NCI-H524 (cell line): ENCODE results near the gene ASTN2.

Source experiments
- DNase-seq, 2 experiments: peaks; one replicate each; lab custom pipeline; 2025; lab: John Stamatoyannopoulos, UW

Gene ASTN2

GRCh38 chr9:116389541-116390302, 1025.1 kb downstream of the ASTN2 start:
- no peak for DNase-seq

GRCh38 chr9:116387934-116388698, 1026.7 kb downstream of the ASTN2 start:
- DNase-seq = peak in 1 of 2 experiments; percentile 68

GRCh38 chr9:116383936-116384335, 1030.9 kb downstream of the ASTN2 start:
- no peak for DNase-seq

GRCh38 chr9:116383133-116383532, 1031.7 kb downstream of the ASTN2 start:
- no peak for DNase-seq

GRCh38 chr9:116382053-116382452, 1032.8 kb downstream of the ASTN2 start:
- DNase-seq = no peak

GRCh38 chr9:116381350-116381749, 1033.5 kb downstream of the ASTN2 start:
- DNase-seq = no peak

GRCh38 chr9:116380496-116380995, 1034.3 kb downstream of the ASTN2 start:
- DNase-seq = no peak

GRCh38 chr9:116379821-116380220, 1035.0 kb downstream of the ASTN2 start:
- DNase-seq = no peak

- no peak for DNase-seq
These were observed 1036.0 kb downstream of the ASTN2 start for GRCh38 chr9:116378873-116379272.

GRCh38 chr9:116377179-116377798, 1037.6 kb downstream of the ASTN2 start:
- no peak for DNase-seq
